Esophagus squamous epithelium (tissue), 4 donors: Measurements from ENCODE around the gene TBXA2R.
"Not testable (repeated sequence)": the region's sequence is repeated elsewhere in the genome, so short reads cannot be mapped to it uniquely, and the experiment has no call there.

Experiments used
- CTCF ChIP-seq, 6 experiments: fragments of 450-650 bp in 4 of 6; fragments of 200-600 bp in 2 of 6; sonication (generic) in 2 of 6; IDR thresholded peaks; one replicate each; pipeline ENCODE4 v1.5.1; 2016 to 2019; ENCODE audit warnings: antibody characterized with exemption in 6 of 6, mild to moderate bottlenecking in 4 of 6, moderate library complexity in 4 of 6
- POLR2A ChIP-seq, 4 donors: fragments of 450-650 bp; IDR thresholded peaks; one replicate each; pipeline ENCODE4 v1.6.1; 2017; ENCODE audit warnings: antibody characterized with exemption in 4 of 4, mild to moderate bottlenecking in 4 of 4, moderate library complexity in 3 of 4

GRCh38 chr19:3584036-3584802 lies 22.5 kb downstream of the TBXA2R start:
- TF ChIP-seq POLR2A, CTCF (IDR thresholded peaks at IDR 0.05): not testable (repeated sequence)
